Adrenal gland (tissue), 12 donors: ENCODE data around the gene TMEM61. TPM values are rescaled to one million over a fixed set of nuclear protein-coding genes. Genes with fewer than 3 reads are reported as not detected.
A peak's percentile ranks its signal among the peaks of the same experiment; 100 is the strongest.
"Not testable (repeated sequence)": the region's sequence is repeated elsewhere in the genome, so short reads cannot be mapped to it uniquely, and the experiment has no call there.

Source experiments
- DNase-seq, 7 donors: peaks; one replicate each; pipeline ENCODE4 v3.0.0-alpha.2; 2019 to 2020
- H3K27ac ChIP-seq, 5 donors: fragments of 200-600 bp; sonication (generic) in 4 of 5; 1 replicate in 3 of 5; 2 replicates in 2 of 5; pipeline versions ENCODE4 v1.5.1 to v1.8.0; 2016 to 2020; ENCODE audit warnings: mild to moderate bottlenecking in 1 of 5
- H3K27me3 ChIP-seq: fragments of 200-600 bp; 2 replicates; pipeline ENCODE4 v1.8.0; 2021
- H3K36me3 ChIP-seq, 2 donors: fragments of 200-600 bp; replicated peaks in 1 of 2; 1 replicate in 1 of 2; 2 replicates in 1 of 2; pipeline versions ENCODE4 v1.5.1 to v1.8.0; 2018 to 2022
- H3K4me1 ChIP-seq, 2 donors: fragments of 200-600 bp; replicated peaks in 1 of 2; 1 replicate in 1 of 2; 2 replicates in 1 of 2; pipeline versions ENCODE4 v1.5.1 to v1.8.0; 2018 to 2021
- H3K4me3 ChIP-seq, 4 donors: fragments of 200-600 bp; sonication (generic) in 3 of 4; one replicate each; pipeline ENCODE4 v1.5.1; 2016 to 2018
- H3K9me3 ChIP-seq, 3 donors: fragments of 200-600 bp; sonication (generic) in 1 of 3; replicated peaks in 1 of 3; 1 replicate in 2 of 3; 2 replicates in 1 of 3; pipeline versions ENCODE4 v1.5.1 to v1.8.0; 2016 to 2021
- POLR2A ChIP-seq, 2 donors: fragments of 450-650 bp; IDR thresholded peaks; one replicate each; pipeline ENCODE4 v1.6.1; 2017; ENCODE audit warnings: antibody characterized with exemption in 2 of 2, mild to moderate bottlenecking in 2 of 2, moderate library complexity in 1 of 2
- WGBS, 4 donors: extraction: QIAGEN DNeasy Blood & Tissue Kit in 2 of 4; methylation state at CpG; one replicate each; pipeline versions ENCODE4 v1.1.5 to v1.1.7; 2013 to 2017; 5-methylcytosine and 5-hydroxymethylcytosine counted together
- intact Hi-C, 2 donors: fragments of 100-400 bp; cut with DNase I; formaldehyde crosslinking; loops; one replicate each; pipeline versions ENCODE4 v1.14.1 to v1.15.0; 2022 to 2023
- polyA plus RNA-seq, 3 donors: library from polyadenylated mRNA; stranded (reverse); fragments of 200-250 nt in 2 of 3; fragments of 350-450 nt in 1 of 3; fragmentation: Illumina TruSeq in 1 of 3; extraction: RNeasy Lipid Tissue Mini Kit (QIAGEN cat#74804) in 1 of 3; gene quantifications; one replicate each; pipeline ENCODE4 v1.2.3, GENCODE V29; 2013 to 2014
- total RNA-seq, 9 donors: library from RNA; depleted of rRNA in 4 of 9; stranded (reverse); fragments of >200 nt in 4 of 9; fragments of 120-200 nt in 1 of 9; fragmentation: NEBNext Ultra II Directional in 1 of 9; extraction: Animal tissue kit (Norgen Biotek cat#: 25700) in 1 of 9; gene quantifications; one replicate each; pipeline versions ENCODE4 v1.1.0 to v1.2.4, GENCODE V29; 2013 to 2023
- TF ChIP-seq, protein P1 (sequence below), 6 experiments: fragments of 450-650 bp in 4 of 6; fragments of 200-600 bp in 2 of 6; sonication (generic) in 1 of 6; IDR thresholded peaks; 1 replicate in 5 of 6; 2 replicates in 1 of 6; pipeline versions ENCODE4 v1.5.1 to v1.8.0; 2016 to 2021; ENCODE audit warnings: antibody characterized with exemption in 6 of 6, mild to moderate bottlenecking in 2 of 6, moderate library complexity in 1 of 6
- donor health status: healthy with polysubstance abuse.
- donor health status: Bipolar disorder and iron deficiency.
- donor health status: DM: yes; HTN: yes; CAD: no.
- donor health status: DM: no; HTN: no; CAD: no.
- donor health status: DM: no; HTN: no; CAD: no.
- donor health status: DM: yes; HTN: yes; CAD: no.

TMEM61 gene
- total and polyA plus RNA-seq, 12 donors = 2.2 to 20.9 (median 7.3) TPM

DNA sequence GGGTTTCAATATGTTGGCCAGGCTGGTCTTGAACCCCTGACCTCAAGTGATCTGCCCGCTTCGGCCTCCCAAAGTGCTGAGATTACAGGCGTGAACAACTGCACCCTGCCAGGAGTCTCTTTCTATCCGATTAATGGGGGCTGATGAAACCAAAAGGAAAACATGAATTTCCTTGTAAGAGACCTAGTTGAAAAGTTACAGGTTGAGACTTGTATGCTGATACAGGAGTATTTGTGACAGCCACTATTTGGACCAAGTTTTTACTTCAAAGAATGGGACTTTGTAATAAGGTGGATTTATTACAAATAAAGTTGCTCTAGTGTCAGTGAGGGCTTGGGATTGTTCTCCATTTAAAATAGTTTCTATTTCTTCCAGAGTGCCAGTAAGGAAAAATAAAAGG, 43.6 kb upstream of the TMEM61 start:
- Histone ChIP-seq H3K9me3 (no peaks in the 10 kb centered on the region), H3K27me3 (no peaks in the 10 kb centered on the region), H3K27ac (peak overlapping the region in 1 of 5 donors; percentile 21), H3K4me3 (no peak overlapping the region), H3K4me1 (peaks cover 11 to 19% of the 10 kb centered on the region in 2 donors), H3K36me3 (no peaks in the 10 kb centered on the region)
- no peak for DNase-seq
- intact Hi-C loops = no loop called here
- no peak for TF ChIP-seq POLR2A (IDR thresholded peaks at IDR 0.05)
- TF ChIP-seq, protein P1, sequence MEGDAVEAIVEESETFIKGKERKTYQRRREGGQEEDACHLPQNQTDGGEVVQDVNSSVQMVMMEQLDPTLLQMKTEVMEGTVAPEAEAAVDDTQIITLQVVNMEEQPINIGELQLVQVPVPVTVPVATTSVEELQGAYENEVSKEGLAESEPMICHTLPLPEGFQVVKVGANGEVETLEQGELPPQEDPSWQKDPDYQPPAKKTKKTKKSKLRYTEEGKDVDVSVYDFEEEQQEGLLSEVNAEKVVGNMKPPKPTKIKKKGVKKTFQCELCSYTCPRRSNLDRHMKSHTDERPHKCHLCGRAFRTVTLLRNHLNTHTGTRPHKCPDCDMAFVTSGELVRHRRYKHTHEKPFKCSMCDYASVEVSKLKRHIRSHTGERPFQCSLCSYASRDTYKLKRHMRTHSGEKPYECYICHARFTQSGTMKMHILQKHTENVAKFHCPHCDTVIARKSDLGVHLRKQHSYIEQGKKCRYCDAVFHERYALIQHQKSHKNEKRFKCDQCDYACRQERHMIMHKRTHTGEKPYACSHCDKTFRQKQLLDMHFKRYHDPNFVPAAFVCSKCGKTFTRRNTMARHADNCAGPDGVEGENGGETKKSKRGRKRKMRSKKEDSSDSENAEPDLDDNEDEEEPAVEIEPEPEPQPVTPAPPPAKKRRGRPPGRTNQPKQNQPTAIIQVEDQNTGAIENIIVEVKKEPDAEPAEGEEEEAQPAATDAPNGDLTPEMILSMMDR (IDR thresholded peaks at IDR 0.05) = no peak
- 88 to 90% (median 90%) methylated on average over 4 of the region's 4 CpGs for WGBS, 4 donors

DNA sequence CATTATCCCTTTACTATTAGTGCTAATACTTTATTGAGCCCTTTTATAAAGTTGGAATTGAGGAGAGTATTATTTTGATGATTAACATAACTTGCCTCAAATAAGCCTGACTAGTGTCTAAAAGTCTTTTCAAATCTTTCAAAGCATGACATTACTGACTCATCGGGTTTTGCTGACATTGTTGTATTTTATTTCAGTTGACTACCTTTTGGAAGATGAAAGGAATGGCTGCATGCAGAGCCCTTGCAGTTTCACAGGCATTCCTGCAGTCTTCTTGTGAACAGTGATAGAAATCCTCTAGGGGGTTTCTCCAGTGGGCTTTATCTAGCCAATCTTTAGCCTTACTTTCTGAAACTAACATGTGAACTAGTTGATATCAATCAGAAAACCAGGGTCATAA, 43.0 kb upstream of the TMEM61 start:
- Histone ChIP-seq H3K4me1 (peaks cover 11 to 19% of the 10 kb centered on the region in 2 donors), H3K27ac (peak overlapping the region in 2 of 5 donors; percentile 26 to 38), H3K36me3 (no peaks in the 10 kb centered on the region), H3K4me3 (no peak overlapping the region), H3K9me3 (no peaks in the 10 kb centered on the region), H3K27me3 (no peaks in the 10 kb centered on the region)
- intact Hi-C loops = no loop called here
- DNase-seq = no peak
- 36 to 42% (median 40%) methylated on average over 1 of the region's 1 CpG for WGBS, 4 donors
- no peak for TF ChIP-seq POLR2A (IDR thresholded peaks at IDR 0.05)
- TF ChIP-seq, protein P1 (IDR thresholded peaks at IDR 0.05) = no peak

DNA sequence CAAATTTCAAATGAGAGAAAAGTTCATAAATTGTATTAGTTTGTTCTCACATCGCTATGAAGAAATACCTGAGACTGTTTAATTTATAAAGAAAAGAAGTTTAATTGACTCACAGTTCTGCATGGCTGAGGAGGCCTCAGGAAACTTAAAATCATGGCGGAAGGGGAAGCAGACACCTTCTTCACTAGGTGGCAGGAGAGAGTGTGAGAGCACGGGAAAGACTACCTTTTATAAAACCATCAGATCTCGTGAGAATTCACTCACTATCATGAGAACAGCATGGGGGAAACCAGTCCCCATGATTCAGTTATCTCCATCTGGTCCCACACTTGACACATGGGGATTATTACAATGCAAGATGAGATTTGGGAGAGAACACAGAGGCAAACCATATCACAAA, 41.5 kb upstream of the TMEM61 start:
- H3K27me3 ChIP-seq, DNase-seq, H3K4me3 ChIP-seq, intact Hi-C loops, H3K36me3 ChIP-seq, H3K27ac ChIP-seq, H3K9me3 ChIP-seq: not testable (repeated sequence)
- 72 to 81% (median 74%) methylated on average over 4 of the region's 4 CpGs for whole genome bisulfite sequencing, 4 donors
- H3K4me1 ChIP-seq = peaks cover 11 to 19% of the 10 kb centered on the region in 2 donors

DNA sequence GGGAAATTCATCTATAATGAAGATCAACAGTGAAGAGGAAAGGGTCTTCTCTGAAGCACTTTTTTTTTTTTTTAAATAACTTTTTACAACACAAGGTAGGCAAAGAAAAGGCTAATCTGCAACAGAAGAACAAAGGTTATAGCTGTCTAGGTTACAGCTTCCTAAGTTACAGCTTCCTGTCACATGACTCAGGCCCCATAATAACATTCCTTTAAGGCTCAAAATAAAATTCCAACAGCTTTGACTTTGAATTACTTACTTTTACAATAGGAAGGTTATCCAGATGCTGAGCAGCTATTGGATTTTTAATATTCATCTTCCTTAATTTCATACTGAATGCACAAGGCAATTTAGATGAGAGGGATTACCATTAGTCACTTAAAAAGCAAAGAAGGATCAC, 40.4 kb upstream of the TMEM61 start:
- Histone ChIP-seq H3K4me1 (peaks cover 11 to 19% of the 10 kb centered on the region in 2 donors), H3K9me3 (no peaks in the 10 kb centered on the region), H3K4me3 (no peak overlapping the region), H3K27ac (no peak overlapping the region), H3K36me3 (no peaks in the 10 kb centered on the region), H3K27me3 (no peaks in the 10 kb centered on the region)
- intact Hi-C loops = loop anchor here in 1 of 2 donors (10.0 kb wide), 1 partner anchor 55 kb away; the partner anchor contains the start of gene DHCR24
- no peak for DNase-seq
- TF ChIP-seq POLR2A (IDR thresholded peaks at IDR 0.05) = no peak
- TF ChIP-seq, protein P1 (IDR thresholded peaks at IDR 0.05) = no peak

DNA sequence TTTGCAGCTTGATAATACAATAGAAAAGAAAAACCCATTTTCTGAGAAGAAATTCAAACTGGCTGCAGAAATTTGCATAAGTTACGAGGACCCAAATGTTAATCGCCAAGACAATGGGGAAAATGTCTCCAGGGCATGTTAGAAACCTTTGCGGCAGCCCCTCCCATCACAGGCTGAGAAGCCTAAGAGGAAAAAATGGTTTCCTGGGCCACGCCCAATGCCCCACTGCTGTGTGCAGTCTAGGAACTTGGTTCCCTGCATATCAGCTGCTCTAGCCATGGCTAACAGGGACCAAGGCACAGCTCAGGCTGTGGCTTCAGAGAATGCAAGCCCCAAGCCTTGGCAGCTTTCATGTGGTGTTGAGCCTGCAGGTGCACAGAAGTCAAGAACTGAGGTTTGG, 37.5 kb upstream of the TMEM61 start:
- intact Hi-C loops = loop anchor here in 1 of 2 donors (10.0 kb wide), 1 partner anchor 58 kb away; the partner anchor contains the start of gene DHCR24
- TF ChIP-seq POLR2A (IDR thresholded peaks at IDR 0.05) = no peak
- TF ChIP-seq, protein P1 (IDR thresholded peaks at IDR 0.05) = no peak
- no peak overlapping the region for H3K27ac ChIP-seq
- H3K4me3 ChIP-seq = no peak overlapping the region
- WGBS, 4 donors = 92 to 98% (median 94%) methylated on average over 4 of the region's 4 CpGs
- no peaks in the 10 kb centered on the region for H3K9me3 ChIP-seq
- H3K27me3 ChIP-seq = no peaks in the 10 kb centered on the region
- H3K36me3 ChIP-seq = no peaks in the 10 kb centered on the region
- H3K4me1 ChIP-seq = peaks cover 2 to 7% of the 10 kb centered on the region in 2 donors
- no peak for DNase-seq
